Renal cortical epithelial cell (primary cell): ENCODE results near the gene AKAP8. TPM values are rescaled to one million over a fixed set of nuclear protein-coding genes. Genes with fewer than 3 reads are reported as not detected.
"Not testable (repeated sequence)": the region's sequence is repeated elsewhere in the genome, so short reads cannot be mapped to it uniquely, and the experiment has no call there.

Experiments used
- DNase-seq: peaks from one replicate; pipeline ENCODE4 v3.0.0-alpha.2; 2011; ENCODE audit warnings: low read depth
- total RNA-seq: library from RNA; depleted of rRNA; stranded (reverse); fragments of >200 nt; gene quantifications from 2 replicates; pipeline ENCODE4 v1.2.3, GENCODE V29; 2014

AKAP8 gene
- total RNA-seq, 1 donor from 2014 or later = 23.5 TPM

- DNase-seq = no peak
Observed at GRCh38 chr19:15373644-15374043, 5.9 kb downstream of the AKAP8 start.

- DNase-seq = no peak
Observed at GRCh38 chr19:15372891-15373301, 6.7 kb downstream of the AKAP8 start.

- no peak for DNase-seq
Observed at GRCh38 chr19:15372470-15372869, 7.1 kb downstream of the AKAP8 start.

GRCh38 chr19:15371786-15372380, 7.7 kb downstream of the AKAP8 start:
- no peak for DNase-seq

GRCh38 chr19:15371119-15371518, 8.5 kb downstream of the AKAP8 start:
- no peak for DNase-seq

GRCh38 chr19:15369594-15369891, 10.0 kb downstream of the AKAP8 start:
- no peak for DNase-seq

GRCh38 chr19:15368798-15369593, 10.6 kb downstream of the AKAP8 start:
- no peak for DNase-seq

- no peak for DNase-seq
Observed at GRCh38 chr19:15368051-15368632, 11.4 kb downstream of the AKAP8 start.

GRCh38 chr19:15367439-15367838, 12.1 kb downstream of the AKAP8 start:
- DNase-seq = no peak

GRCh38 chr19:15365264-15365663, 14.3 kb downstream of the AKAP8 start:
- DNase-seq = no peak

GRCh38 chr19:15363791-15364190, 15.8 kb downstream of the AKAP8 start:
- not testable (repeated sequence) for DNase-seq

- not testable (repeated sequence) for DNase-seq
Observed at GRCh38 chr19:15363048-15363447, 16.5 kb downstream of the AKAP8 start.

GRCh38 chr19:15360015-15360414, 19.6 kb downstream of the AKAP8 start:
- DNase-seq = not testable (repeated sequence)

- DNase-seq = no peak
Observed at GRCh38 chr19:15358918-15359317, 20.7 kb downstream of the AKAP8 start.

- DNase-seq = no peak
Observed at GRCh38 chr19:15357906-15358305, 21.7 kb downstream of the AKAP8 start.

- DNase-seq = no peak
Observed at GRCh38 chr19:15354566-15355296, 24.9 kb downstream of the AKAP8 start.

- DNase-seq = no peak
Observed at GRCh38 chr19:15353908-15354307, 25.7 kb downstream of the AKAP8 start.

- DNase-seq = not testable (repeated sequence)
Observed at GRCh38 chr19:15352535-15352934, 27.1 kb downstream of the AKAP8 start.

- not testable (repeated sequence) for DNase-seq
Observed at GRCh38 chr19:15341328-15341727, 38.3 kb downstream of the AKAP8 start.

- DNase-seq = no peak
Observed at GRCh38 chr19:15340086-15340485, 39.5 kb downstream of the AKAP8 start.

- no peak for DNase-seq
Observed at GRCh38 chr19:15337202-15337601, 42.4 kb downstream of the AKAP8 start.

- DNase-seq = not testable (repeated sequence)
Observed at GRCh38 chr19:15335992-15336391, 43.6 kb downstream of the AKAP8 start.
